GM12865 (cell line): ENCODE results near the gene CAPNS1.

ENCODE experiments used
- DNase-seq: peaks from one replicate; pipeline ENCODE4 v3.0.0; 2010; ENCODE audit warnings: low read depth
- H3K4me3 ChIP-seq: 2 replicates; pipeline ENCODE4 v1.5.1; 2011; ENCODE audit warnings: mild to moderate bottlenecking, low read depth, low read length, control low read depth
- CTCF ChIP-seq: IDR thresholded peaks from 2 replicates; pipeline ENCODE4 v1.5.1; 2011; ENCODE audit warnings: low read length, control low read depth, low read depth, inconsistent platforms; ENCODE audit not compliant: insufficient read depth; ENCODE audit errors: missing control alignments

The CAPNS1 gene

GRCh38 chr19:36151144-36152018 lies 11.5 kb downstream of the CAPNS1 start:
- no peak overlapping the region for H3K4me3 ChIP-seq
- no peak for TF ChIP-seq CTCF
- no peak for DNase-seq

GRCh38 chr19:36152019-36152351 lies 12.1 kb downstream of the CAPNS1 start:
- no peak for TF ChIP-seq CTCF
- no peak overlapping the region for H3K4me3 ChIP-seq
- no peak for DNase-seq

- no peak for TF ChIP-seq CTCF
- DNase-seq, result no peak
- no peak within 1 kb of the TSS for H3K4me3 ChIP-seq
Observed at GRCh38 chr19:36152352-36153091, 12.7 kb downstream of the CAPNS1 start, which contains the start of gene COX7A1. COX7A1 (minus strand) TSS chr19:36152447; CDS start chr19:36152407, 40 bp downstream.

- no peak for DNase-seq
Observed at GRCh38 chr19:36153126-36153525, 13.3 kb downstream of the CAPNS1 start.

GRCh38 chr19:36160821-36161596 lies 21.1 kb downstream of the CAPNS1 start:
- no peak for TF ChIP-seq CTCF
- no peak for DNase-seq
- H3K4me3 ChIP-seq, result no peak overlapping the region

More at GRCh38 chr19:36153126-36153525, 13.3 kb downstream of the CAPNS1 start:
- no peak overlapping the region for H3K4me3 ChIP-seq
- TF ChIP-seq CTCF, result no peak

- DNase-seq, result no peak
- no peak for TF ChIP-seq CTCF
- no peak overlapping the region for H3K4me3 ChIP-seq
Observed at GRCh38 chr19:36163813-36164212, 23.9 kb downstream of the CAPNS1 start.
